ENCODE measurements around the gene LAMC2. TPM values are rescaled to one million over a fixed set of nuclear protein-coding genes. Genes with fewer than 3 reads are reported as not detected.

Gene LAMC2
- total RNA-seq, 1 donor from 2014 or later = 4.5 TPM

DNA sequence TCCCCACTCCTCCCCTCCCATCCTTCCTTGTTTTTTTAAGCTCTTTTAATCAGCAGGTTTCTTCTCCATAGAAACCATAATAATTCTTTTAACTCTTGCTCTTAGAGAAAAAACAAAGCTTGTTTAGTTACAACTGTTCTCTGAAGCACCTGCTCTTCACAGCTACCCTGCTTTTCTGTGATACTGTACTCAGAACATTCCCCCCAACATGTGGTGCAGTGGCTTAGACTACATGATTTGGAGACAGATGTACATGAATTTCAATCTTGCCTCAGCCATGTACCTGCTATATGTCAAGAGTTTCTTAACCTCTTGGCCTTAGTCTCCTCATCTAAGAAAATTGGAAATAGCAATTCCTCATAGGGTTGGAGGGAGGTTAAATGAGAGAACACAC lies 33.5 kb downstream of the LAMC2 start:
- Mint-ChIP-seq H3K9me3 (ENCODE audit: low read depth) (no peaks in the 10 kb centered on the region), H3K36me3 (ENCODE audit: insufficient read depth) (no peaks in the 10 kb centered on the region), H3K4me1 (ENCODE audit: low read depth) (peaks cover 10% of the 10 kb centered on the region), H3K27ac (no peak overlapping the region), H3K27me3 (peaks cover 7% of the 10 kb centered on the region), H3K4me3 (ENCODE audit: low read depth) (no peak overlapping the region)
- no peak for DNase-seq (ENCODE audit: low spot score, unreplicated experiment)
- TF ChIP-seq, protein P1, sequence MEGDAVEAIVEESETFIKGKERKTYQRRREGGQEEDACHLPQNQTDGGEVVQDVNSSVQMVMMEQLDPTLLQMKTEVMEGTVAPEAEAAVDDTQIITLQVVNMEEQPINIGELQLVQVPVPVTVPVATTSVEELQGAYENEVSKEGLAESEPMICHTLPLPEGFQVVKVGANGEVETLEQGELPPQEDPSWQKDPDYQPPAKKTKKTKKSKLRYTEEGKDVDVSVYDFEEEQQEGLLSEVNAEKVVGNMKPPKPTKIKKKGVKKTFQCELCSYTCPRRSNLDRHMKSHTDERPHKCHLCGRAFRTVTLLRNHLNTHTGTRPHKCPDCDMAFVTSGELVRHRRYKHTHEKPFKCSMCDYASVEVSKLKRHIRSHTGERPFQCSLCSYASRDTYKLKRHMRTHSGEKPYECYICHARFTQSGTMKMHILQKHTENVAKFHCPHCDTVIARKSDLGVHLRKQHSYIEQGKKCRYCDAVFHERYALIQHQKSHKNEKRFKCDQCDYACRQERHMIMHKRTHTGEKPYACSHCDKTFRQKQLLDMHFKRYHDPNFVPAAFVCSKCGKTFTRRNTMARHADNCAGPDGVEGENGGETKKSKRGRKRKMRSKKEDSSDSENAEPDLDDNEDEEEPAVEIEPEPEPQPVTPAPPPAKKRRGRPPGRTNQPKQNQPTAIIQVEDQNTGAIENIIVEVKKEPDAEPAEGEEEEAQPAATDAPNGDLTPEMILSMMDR (IDR thresholded peaks at IDR 0.05; ENCODE audit: unreplicated experiment) = no peak

DNA sequence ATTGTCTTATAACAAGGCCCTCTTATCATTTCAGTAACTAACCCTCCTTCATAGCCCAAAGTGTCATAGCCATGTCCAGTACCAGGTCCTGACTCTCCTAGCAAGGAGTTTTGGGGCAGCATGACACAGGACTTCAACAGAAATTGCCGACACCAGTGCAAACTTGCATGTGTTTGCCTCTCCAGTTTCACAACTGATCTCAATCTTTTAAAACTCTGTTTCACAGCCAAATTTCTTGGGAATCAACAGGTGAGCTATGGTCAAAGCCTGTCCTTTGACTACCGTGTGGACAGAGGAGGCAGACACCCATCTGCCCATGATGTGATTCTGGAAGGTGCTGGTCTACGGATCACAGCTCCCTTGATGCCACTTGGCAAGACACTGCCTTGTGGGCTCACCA lies 36.8 kb downstream of the LAMC2 start:
- TF ChIP-seq, protein P1 (IDR thresholded peaks at IDR 0.05; ENCODE audit: unreplicated experiment) = no peak
- peaks cover 9% of the 10 kb centered on the region for H3K4me1 Mint-ChIP-seq (ENCODE audit: low read depth)
- no peak overlapping the region for H3K4me3 Mint-ChIP-seq (ENCODE audit: low read depth)
- no peaks in the 10 kb centered on the region for H3K36me3 Mint-ChIP-seq (ENCODE audit: insufficient read depth)
- no peaks in the 10 kb centered on the region for H3K9me3 Mint-ChIP-seq (ENCODE audit: low read depth)
- DNase-seq (ENCODE audit: low spot score, unreplicated experiment) = no peak
- H3K27me3 Mint-ChIP-seq = no peaks in the 10 kb centered on the region
- H3K27ac Mint-ChIP-seq = no peak overlapping the region

DNA sequence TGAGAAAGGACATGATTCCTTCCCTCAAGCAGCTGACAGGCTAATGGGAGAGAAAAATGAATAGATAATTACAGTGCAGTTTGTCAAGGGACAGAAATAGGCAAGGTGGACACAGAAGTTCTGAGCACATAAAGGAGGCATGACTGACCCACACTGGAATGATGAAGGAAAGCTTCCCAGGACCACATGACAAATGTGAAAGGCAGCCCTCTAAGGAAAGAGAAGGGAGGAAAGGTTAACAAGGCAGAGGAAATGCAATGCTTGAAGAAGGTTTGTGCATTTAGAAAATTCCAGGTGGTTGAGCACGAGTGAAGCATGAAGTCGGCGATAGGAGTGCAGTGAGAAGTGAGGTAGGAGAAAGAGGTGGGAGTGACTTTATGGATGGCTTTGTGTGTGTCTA lies 37.4 kb downstream of the LAMC2 start:
- Mint-ChIP-seq H3K4me1 (ENCODE audit: low read depth) (peaks cover 9% of the 10 kb centered on the region), H3K36me3 (ENCODE audit: insufficient read depth) (no peaks in the 10 kb centered on the region), H3K27me3 (no peaks in the 10 kb centered on the region), H3K4me3 (ENCODE audit: low read depth) (no peak overlapping the region), H3K9me3 (ENCODE audit: low read depth) (no peaks in the 10 kb centered on the region), H3K27ac (no peak overlapping the region)
- TF ChIP-seq, protein P1 (IDR thresholded peaks at IDR 0.05; ENCODE audit: unreplicated experiment) = no peak
- DNase-seq (ENCODE audit: low spot score, unreplicated experiment) = no peak

DNA sequence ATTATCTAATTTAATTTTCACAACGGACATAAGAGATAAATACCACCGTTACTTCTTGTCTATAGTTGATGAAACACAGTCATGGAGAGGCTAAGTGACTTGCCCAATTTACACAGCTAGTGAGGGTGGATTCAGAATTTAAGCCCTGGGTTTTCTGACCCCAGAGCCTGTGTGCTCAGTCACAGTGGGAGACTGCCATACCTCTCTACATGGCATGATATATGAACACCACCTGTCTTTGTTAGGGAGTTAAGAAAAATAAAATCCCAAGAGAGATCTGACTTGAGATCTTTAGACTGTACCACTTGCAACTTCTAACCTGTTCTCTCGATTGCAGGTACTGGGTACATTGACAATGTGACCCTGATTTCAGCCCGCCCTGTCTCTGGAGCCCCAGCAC lies 40.3 kb downstream of the LAMC2 start:
- DNase-seq (ENCODE audit: low spot score, unreplicated experiment) = no peak
- Mint-ChIP-seq H3K4me3 (ENCODE audit: low read depth) (no peak overlapping the region), H3K27ac (no peak overlapping the region), H3K36me3 (ENCODE audit: insufficient read depth) (no peaks in the 10 kb centered on the region), H3K27me3 (no peaks in the 10 kb centered on the region), H3K4me1 (ENCODE audit: low read depth) (peaks cover 9% of the 10 kb centered on the region), H3K9me3 (ENCODE audit: low read depth) (no peaks in the 10 kb centered on the region)
- TF ChIP-seq, protein P1 (IDR thresholded peaks at IDR 0.05; ENCODE audit: unreplicated experiment) = no peak

DNA sequence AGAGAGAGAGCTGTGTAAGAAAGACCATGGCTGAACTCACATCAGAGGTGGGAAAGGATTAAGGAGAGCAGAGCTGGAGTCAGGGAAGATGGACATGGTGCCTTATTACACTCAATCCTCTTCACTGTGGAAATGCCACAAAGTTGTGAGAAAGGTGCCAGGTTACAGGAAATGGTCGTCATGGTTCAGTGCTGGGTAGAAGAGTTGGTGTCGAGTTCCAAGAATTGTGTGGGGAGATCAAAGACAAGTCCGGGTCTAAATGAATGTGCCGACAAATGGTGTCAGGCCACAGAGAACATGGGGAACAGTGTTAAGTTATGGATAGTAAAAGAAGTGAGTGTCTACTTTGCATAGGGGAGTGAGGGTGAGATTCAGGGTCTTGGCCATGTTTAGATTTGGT lies 40.9 kb downstream of the LAMC2 start:
- Mint-ChIP-seq H3K4me1 (ENCODE audit: low read depth) (peaks cover 9% of the 10 kb centered on the region), H3K27me3 (no peaks in the 10 kb centered on the region), H3K4me3 (ENCODE audit: low read depth) (no peak overlapping the region), H3K36me3 (ENCODE audit: insufficient read depth) (no peaks in the 10 kb centered on the region), H3K27ac (no peak overlapping the region), H3K9me3 (ENCODE audit: low read depth) (no peaks in the 10 kb centered on the region)
- TF ChIP-seq, protein P1 (IDR thresholded peaks at IDR 0.05; ENCODE audit: unreplicated experiment) = no peak
- no peak for DNase-seq (ENCODE audit: low spot score, unreplicated experiment)
